Trophoblast cell (in vitro differentiated cells and primary cell): ENCODE data around the gene SCMH1.
A peak's percentile ranks its signal among the peaks of the same experiment; 100 is the strongest.

Experiments used
- DNase-seq, 2 donors: peaks; one replicate each; pipeline ENCODE4 v3.0.0-alpha.2; 2016
- H2AFZ ChIP-seq: 2 replicates; pipeline ENCODE4 v1.6.1; 2013; ENCODE audit warnings: low read length, moderate library complexity, mild to moderate bottlenecking; ENCODE audit not compliant: insufficient read depth, poor library complexity
- H2AK5ac ChIP-seq: 2 replicates; pipeline ENCODE4 v1.6.1; 2013; ENCODE audit warnings: mild to moderate bottlenecking, low read length
- H2BK120ac ChIP-seq: 2 replicates; pipeline ENCODE4 v1.6.1; 2013; ENCODE audit warnings: low read length, mild to moderate bottlenecking, moderate library complexity; ENCODE audit not compliant: insufficient read depth, poor library complexity
- H2BK12ac ChIP-seq: 2 replicates; pipeline ENCODE4 v1.6.1; 2013; ENCODE audit warnings: mild to moderate bottlenecking, low read length, moderate library complexity
- H2BK5ac ChIP-seq: 2 replicates; pipeline ENCODE4 v1.6.1; 2013; ENCODE audit warnings: low read length, low read depth, moderate library complexity, mild to moderate bottlenecking; ENCODE audit not compliant: poor library complexity
- H3K14ac ChIP-seq: 2 replicates; pipeline ENCODE4 v1.6.1; 2013; ENCODE audit warnings: mild to moderate bottlenecking, low read length
- H3K18ac ChIP-seq: 2 replicates; pipeline ENCODE4 v1.6.1; 2013; ENCODE audit warnings: mild to moderate bottlenecking, low read length
- H3K23ac ChIP-seq: 2 replicates; pipeline ENCODE4 v1.6.1; 2013; ENCODE audit warnings: low read length
- H3K27ac ChIP-seq: 2 replicates; pipeline ENCODE4 v1.5.1; 2013; ENCODE audit warnings: low read depth, mild to moderate bottlenecking, inconsistent platforms, low read length, moderate library complexity
- H3K27me3 ChIP-seq: 2 replicates; pipeline ENCODE4 v1.6.1; 2013; ENCODE audit warnings: inconsistent platforms, mild to moderate bottlenecking, low read length, moderate library complexity; ENCODE audit not compliant: insufficient read depth
- H3K36me3 ChIP-seq, 2 experiments: 1 replicate in 1 of 2; 2 replicates in 1 of 2; pipeline ENCODE4 v1.6.1; 2013; ENCODE audit warnings: low read length in 2 of 2, mild to moderate bottlenecking in 2 of 2, moderate library complexity in 1 of 2; ENCODE audit not compliant: insufficient read depth in 2 of 2, control insufficient read depth in 1 of 2
- H3K4ac ChIP-seq: 2 replicates; pipeline ENCODE4 v1.6.1; 2013; ENCODE audit warnings: low read depth, mild to moderate bottlenecking, low read length, moderate library complexity
- H3K4me1 ChIP-seq, 2 experiments: 1 replicate in 1 of 2; 2 replicates in 1 of 2; pipeline ENCODE4 v1.6.1; 2013; ENCODE audit warnings: low read length in 2 of 2, mild to moderate bottlenecking in 2 of 2, moderate library complexity in 1 of 2; ENCODE audit not compliant: insufficient read depth in 2 of 2, control insufficient read depth in 1 of 2
- H3K4me2 ChIP-seq: 2 replicates; pipeline ENCODE4 v1.6.1; 2013; ENCODE audit warnings: inconsistent platforms, mild to moderate bottlenecking, low read length, moderate library complexity
- H3K4me3 ChIP-seq: 2 replicates; pipeline ENCODE4 v1.5.1; 2013; ENCODE audit warnings: mild to moderate bottlenecking, low read depth, low read length, inconsistent platforms
- H3K79me1 ChIP-seq: one replicate; pipeline ENCODE4 v1.6.1; 2013; ENCODE audit warnings: low read length
- H3K79me2 ChIP-seq: 2 replicates; pipeline ENCODE4 v1.6.1; 2013; ENCODE audit warnings: low read length, mild to moderate bottlenecking; ENCODE audit not compliant: control insufficient read depth, insufficient read depth, poor library complexity
- H3K9ac ChIP-seq: 2 replicates; pipeline ENCODE4 v1.6.1; 2013; ENCODE audit warnings: mild to moderate bottlenecking, low read length
- H3K9me3 ChIP-seq: 2 replicates; pipeline ENCODE4 v1.6.1; 2013; ENCODE audit warnings: low read depth, mild to moderate bottlenecking, control low read depth, inconsistent platforms, low read length; ENCODE audit not compliant: insufficient read depth
- H4K12ac ChIP-seq: 2 replicates; pipeline ENCODE4 v1.6.1; 2013; ENCODE audit warnings: low read depth, mild to moderate bottlenecking, low read length, moderate library complexity
- H4K8ac ChIP-seq: 2 replicates; pipeline ENCODE4 v1.6.1; 2013; ENCODE audit warnings: low read depth, mild to moderate bottlenecking, low read length, moderate library complexity
- H4K91ac ChIP-seq: one replicate; pipeline ENCODE4 v1.6.1; 2013; ENCODE audit warnings: low read depth, mild to moderate bottlenecking, low read length, moderate library complexity
- WGBS: extraction: QIAGEN DNeasy Blood & Tissue Kit; methylation state at CpG from one replicate; pipeline ENCODE4 v1.1.7; 2013; ENCODE audit warnings: missing lambda C conversion rate; ENCODE audit not compliant: insufficient read length, insufficient coverage; ENCODE audit errors: extremely low coverage; 5-methylcytosine and 5-hydroxymethylcytosine counted together

The SCMH1 gene

GRCh38 chr1:40983286-40983685, 258.8 kb downstream of the SCMH1 start:
- no peak overlapping the region for H4K91ac ChIP-seq
- H3K23ac ChIP-seq: no peak overlapping the region
- H3K4ac ChIP-seq: peak overlapping the region; percentile 40
- no peak overlapping the region for H2AFZ ChIP-seq
- H3K27me3 ChIP-seq: no peaks in the 10 kb centered on the region
- no peak overlapping the region for H4K12ac ChIP-seq
- DNase-seq: no peak
- no peak overlapping the region for H3K18ac ChIP-seq
- H3K36me3 ChIP-seq: peaks cover 17 to 34% of the 10 kb centered on the region in 2 experiments
- H2AK5ac ChIP-seq: no peak overlapping the region
- no CpG with 5 or more reads among the region's 1 CpG for WGBS
- no peak overlapping the region for H3K4me2 ChIP-seq
- no peak overlapping the region for H2BK12ac ChIP-seq
- no peak overlapping the region for H3K14ac ChIP-seq
- H3K4me1 ChIP-seq: peaks cover 10 to 13% of the 10 kb centered on the region in 2 experiments
- peaks cover 22% of the 10 kb centered on the region for H3K79me2 ChIP-seq
- H2BK5ac ChIP-seq: no peak overlapping the region
- peaks cover 19% of the 10 kb centered on the region for H3K79me1 ChIP-seq
- H4K8ac ChIP-seq: no peak overlapping the region
- no peaks in the 10 kb centered on the region for H3K9me3 ChIP-seq
- H3K27ac ChIP-seq: no peak overlapping the region
- no peak overlapping the region for H2BK120ac ChIP-seq
- H3K9ac ChIP-seq: no peak overlapping the region
- H3K4me3 ChIP-seq: no peak overlapping the region

- Histone ChIP-seq H4K12ac (no peak overlapping the region), H2AFZ (no peak overlapping the region), H3K27me3 (no peaks in the 10 kb centered on the region), H3K27ac (no peak overlapping the region), H4K8ac (no peak overlapping the region), H3K9ac (no peak overlapping the region), H2BK120ac (no peak overlapping the region), H2BK12ac (no peak overlapping the region), H4K91ac (no peak overlapping the region), H3K79me1 (peaks cover 19% of the 10 kb centered on the region), H3K18ac (no peak overlapping the region), H3K23ac (no peak overlapping the region), H3K79me2 (peaks cover 22% of the 10 kb centered on the region), H3K4me3 (no peak overlapping the region), H3K36me3 (peaks cover 14 to 31% of the 10 kb centered on the region in 2 experiments), H3K4me1 (peaks cover 10 to 15% of the 10 kb centered on the region in 2 experiments), H3K4me2 (no peak overlapping the region), H3K14ac (no peak overlapping the region), H3K9me3 (no peaks in the 10 kb centered on the region), H2BK5ac (no peak overlapping the region), H2AK5ac (no peak overlapping the region), H3K4ac (no peak overlapping the region)
- no CpG with 5 or more reads among the region's 1 CpG for WGBS
- DNase-seq: no peak
These were observed 259.4 kb downstream of the SCMH1 start for GRCh38 chr1:40982721-40983120.

GRCh38 chr1:40981691-40982448, 260.2 kb downstream of the SCMH1 start:
- no peak overlapping the region for H3K14ac ChIP-seq
- H2AFZ ChIP-seq: no peak overlapping the region
- WGBS: no CpG with 5 or more reads among the region's 14 CpGs
- H3K4me1 ChIP-seq: peaks cover 10 to 18% of the 10 kb centered on the region in 2 experiments
- no peak overlapping the region for H2AK5ac ChIP-seq
- H3K27me3 ChIP-seq: no peaks in the 10 kb centered on the region
- H3K18ac ChIP-seq: no peak overlapping the region
- H2BK120ac ChIP-seq: no peak overlapping the region
- H4K91ac ChIP-seq: no peak overlapping the region
- H3K4me2 ChIP-seq: peak overlapping the region; percentile 50
- H3K9me3 ChIP-seq: no peaks in the 10 kb centered on the region
- no peak overlapping the region for H4K12ac ChIP-seq
- H3K4me3 ChIP-seq: no peak overlapping the region
- H3K23ac ChIP-seq: no peak overlapping the region
- no peak overlapping the region for H3K27ac ChIP-seq
- no peak overlapping the region for H2BK12ac ChIP-seq
- peak in 1 of 2 donors; percentile 36 for DNase-seq
- H4K8ac ChIP-seq: no peak overlapping the region
- H2BK5ac ChIP-seq: no peak overlapping the region
- H3K9ac ChIP-seq: no peak overlapping the region
- peak overlapping the region; percentile 74 for H3K4ac ChIP-seq
- peaks cover 24% of the 10 kb centered on the region for H3K79me1 ChIP-seq
- H3K36me3 ChIP-seq: peaks cover 12 to 22% of the 10 kb centered on the region in 2 experiments
- H3K79me2 ChIP-seq: peaks cover 22% of the 10 kb centered on the region

- Histone ChIP-seq H2AFZ (peak overlapping the region; percentile 78), H3K9ac (peak overlapping the region; percentile 89), H3K27ac (peak overlapping the region; percentile 95), H3K4me2 (peak overlapping the region; percentile 54), H3K9me3 (no peaks in the 10 kb centered on the region), H4K8ac (peak overlapping the region; percentile 64), H3K79me1 (peaks cover 30% of the 10 kb centered on the region), H2BK12ac (peak overlapping the region; percentile 16), H2AK5ac (peak overlapping the region; percentile 71), H4K12ac (peak overlapping the region; percentile 67), H3K36me3 (peaks cover 4 to 12% of the 10 kb centered on the region in 2 experiments), H4K91ac (peak overlapping the region; percentile 84), H3K4ac (peak overlapping the region; percentile 98), H2BK5ac (peak overlapping the region; percentile 91), H3K4me3 (peak overlapping the region; percentile 84), H3K18ac (peak overlapping the region; percentile 89), H2BK120ac (peak overlapping the region; percentile 56), H3K4me1 (peaks cover 14 to 21% of the 10 kb centered on the region in 2 experiments), H3K23ac (peak overlapping the region; percentile 0), H3K27me3 (no peaks in the 10 kb centered on the region), H3K14ac (peak overlapping the region; percentile 89), H3K79me2 (peaks cover 22% of the 10 kb centered on the region)
- no CpG with 5 or more reads among the region's 27 CpGs for WGBS
- DNase-seq: peak; percentile 14 to 29
These were observed 261.5 kb downstream of the SCMH1 start for GRCh38 chr1:40980453-40981121.
